Stimulated activated CD8-positive, alpha-beta memory T cell treated with anti-CD3 and anti-CD28 coated beads, Interleukin-7, amount 100 ng/mL, for 48 hours (primary cell): ENCODE data around the gene CSMD2.

ENCODE experiments used
- DNase-seq, 2 donors: peaks; one replicate each; pipeline ENCODE4 v3.0.0-alpha.2; 2020; ENCODE audit warnings: low read depth in 1 of 2; ENCODE audit errors: extremely low read depth in 1 of 2

The CSMD2 gene

DNA sequence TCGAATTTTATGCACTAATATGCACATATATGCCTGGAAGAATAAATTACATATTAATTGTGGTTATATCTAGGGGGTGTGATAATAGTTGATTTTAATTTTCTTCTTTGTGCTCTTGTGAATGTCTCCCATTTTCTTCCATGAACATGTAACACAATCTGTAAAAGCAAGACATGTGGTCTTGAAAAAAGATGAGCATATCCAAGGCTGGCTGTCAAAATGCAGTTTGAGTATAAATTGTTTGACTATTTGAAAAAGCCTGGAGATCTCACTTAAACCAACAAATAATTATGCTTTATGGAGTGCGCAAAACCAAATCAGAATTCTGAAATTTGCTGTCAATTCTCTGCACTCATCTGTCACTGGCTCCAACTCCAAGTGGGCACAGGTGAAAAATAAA lies 157.3 kb downstream of the CSMD2 start:
- no peak for DNase-seq

DNA sequence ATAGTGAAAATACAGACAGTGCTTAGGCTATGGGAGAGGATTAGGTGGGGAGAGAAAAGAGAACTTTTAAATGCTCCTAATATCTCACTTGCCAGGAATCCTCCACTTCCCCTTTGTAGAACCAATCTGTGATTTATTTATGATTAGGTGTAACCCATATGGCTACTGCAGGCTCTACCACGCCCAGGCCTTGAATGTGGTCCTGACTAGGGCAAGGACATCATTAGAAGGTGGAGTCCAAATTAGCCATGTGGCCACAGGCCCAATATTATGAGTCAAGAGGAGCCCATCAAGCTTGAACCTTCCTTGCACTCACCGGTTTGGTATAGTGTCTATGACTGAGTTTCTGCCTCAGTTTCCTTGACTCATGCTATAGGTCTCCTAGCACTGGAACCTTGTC lies 159.7 kb downstream of the CSMD2 start:
- DNase-seq = no peak

DNA sequence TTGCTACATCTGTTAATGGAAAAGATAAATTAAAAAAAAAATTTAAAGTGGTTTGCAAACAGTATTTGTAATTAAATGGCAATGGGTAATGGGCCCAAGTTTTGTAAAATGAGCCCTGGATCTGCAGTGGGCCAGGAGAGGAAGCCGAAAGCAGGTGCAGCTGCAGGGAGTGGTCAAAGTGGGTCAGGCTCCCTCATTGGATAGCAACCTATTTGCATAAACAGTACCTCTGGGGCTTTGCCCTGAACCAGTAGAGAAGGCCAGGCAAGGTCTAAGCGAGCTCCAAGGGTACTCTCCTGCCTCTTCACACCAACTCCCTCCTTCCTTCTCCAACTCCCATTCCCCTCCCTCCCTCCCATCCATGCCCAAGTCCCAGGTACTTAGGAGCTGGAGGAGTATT lies 162.2 kb downstream of the CSMD2 start:
- DNase-seq = no peak

DNA sequence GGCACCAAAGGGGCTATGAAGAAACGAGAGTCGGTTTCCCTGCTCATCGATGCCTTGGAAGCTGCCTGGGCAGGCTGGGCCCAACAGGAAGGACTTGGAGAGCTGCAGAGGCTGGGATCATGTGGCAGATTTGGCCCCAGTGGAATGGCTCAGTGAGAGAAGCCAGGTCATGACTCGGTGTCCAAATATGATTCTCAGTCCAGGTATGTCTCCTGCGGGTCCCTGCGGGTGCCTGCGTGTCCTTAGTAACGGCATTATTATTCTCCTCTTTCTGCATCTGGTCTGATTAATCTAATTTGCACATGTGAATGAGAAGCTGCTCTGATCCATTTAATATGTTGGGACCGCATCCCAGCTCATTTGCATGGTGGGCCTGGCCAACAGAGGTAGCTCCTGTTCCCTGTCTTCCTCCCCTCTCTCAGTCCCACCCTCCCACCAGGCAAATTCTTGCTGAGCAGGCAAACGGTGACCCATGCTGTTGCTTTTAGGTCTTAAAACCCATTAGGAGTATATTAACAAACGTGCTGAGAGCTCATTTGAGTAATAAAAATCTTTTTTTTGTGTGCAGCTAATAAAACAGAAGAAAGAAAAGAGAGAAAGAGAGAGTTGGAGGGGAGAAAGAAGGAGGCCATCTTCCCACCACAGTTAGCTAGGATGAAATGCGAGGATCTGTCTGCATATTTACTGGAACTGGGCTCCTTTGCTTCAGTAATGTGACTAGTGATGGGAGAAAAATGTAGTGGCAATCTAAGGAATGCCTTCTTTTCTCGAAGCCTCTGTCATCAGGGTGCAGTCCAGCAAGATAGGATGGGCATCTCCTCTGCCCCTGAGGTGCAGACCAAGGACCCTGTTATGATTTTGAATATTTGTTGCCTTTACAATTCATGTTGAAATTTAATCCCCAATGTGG lies 167.6 kb downstream of the CSMD2 start:
- DNase-seq = no peak

DNA sequence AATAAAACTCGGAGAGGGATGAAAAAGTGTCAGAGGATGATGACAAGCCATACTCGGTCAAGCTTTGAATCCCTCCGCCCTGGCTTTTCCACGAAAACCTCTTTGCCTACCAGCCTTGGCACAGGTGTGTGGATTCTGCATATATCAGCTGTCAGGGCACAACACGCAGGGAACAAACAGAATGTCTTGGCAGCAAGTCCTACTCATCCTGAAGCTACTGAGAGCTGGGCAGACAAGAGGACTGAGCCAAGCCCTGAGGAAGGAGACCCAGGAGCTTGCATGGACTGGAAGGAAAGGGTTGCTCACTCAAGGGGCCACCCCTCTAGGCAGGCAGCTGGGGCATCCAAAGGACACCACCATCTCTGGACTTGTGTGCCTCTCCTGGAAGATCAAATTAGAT lies 168.7 kb downstream of the CSMD2 start:
- no peak for DNase-seq

DNA sequence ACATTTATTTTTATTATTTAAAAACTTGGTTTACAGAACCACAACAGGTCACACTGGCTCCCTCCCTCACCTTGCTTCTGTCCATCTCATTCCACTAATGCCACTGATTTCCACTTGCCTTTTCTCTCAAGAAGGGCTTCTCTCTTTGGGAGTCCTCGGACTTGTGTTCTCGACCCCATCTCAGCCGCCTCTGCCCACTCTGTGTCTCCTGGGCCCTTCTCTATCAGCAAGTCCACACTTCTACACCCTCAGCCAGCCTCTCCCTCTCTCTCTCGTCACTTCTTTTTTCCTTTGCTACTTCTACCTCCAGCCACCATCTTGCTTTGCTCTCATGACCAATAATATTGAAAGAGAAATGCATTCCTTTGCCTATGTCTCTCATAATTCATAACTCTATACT lies 171.7 kb downstream of the CSMD2 start:
- DNase-seq = no peak

DNA sequence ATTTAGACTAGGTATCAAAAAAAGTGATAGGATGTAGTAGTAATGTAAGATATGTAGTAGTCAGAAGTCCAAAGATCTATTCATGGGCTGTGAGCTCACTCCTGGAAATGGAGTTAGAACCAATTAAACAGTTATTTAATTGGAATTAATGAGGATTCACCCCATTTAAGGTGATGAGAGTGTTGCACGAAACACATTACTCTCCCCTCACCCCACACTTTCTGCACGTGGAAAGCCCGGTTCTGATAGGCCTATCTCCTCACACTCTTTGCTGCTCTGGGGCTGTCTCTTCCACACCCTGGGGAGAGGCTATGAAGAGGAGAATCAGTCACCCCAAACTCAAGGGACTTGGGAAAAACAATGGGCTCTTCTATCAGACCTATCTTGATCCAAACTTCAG lies 174.7 kb downstream of the CSMD2 start:
- no peak for DNase-seq

DNA sequence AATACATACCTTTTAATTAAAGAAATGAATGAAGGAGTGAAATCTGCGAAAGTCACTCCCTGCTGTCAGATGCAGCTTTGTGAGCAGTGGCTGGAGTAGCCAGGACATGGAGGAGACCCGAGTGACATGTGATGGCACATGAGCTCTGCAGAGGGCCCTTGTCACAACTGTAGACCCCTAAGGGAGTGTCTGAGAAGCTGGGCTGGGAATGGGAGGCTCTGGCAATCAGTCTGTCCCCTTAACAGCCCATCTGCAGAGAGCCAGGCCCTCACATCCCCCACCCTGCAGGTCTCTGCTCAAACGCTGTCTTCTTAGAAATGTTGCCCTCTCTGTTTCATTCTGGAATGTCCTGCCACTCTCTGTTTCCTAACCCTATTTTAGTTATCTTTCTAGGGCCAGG lies 176.9 kb downstream of the CSMD2 start:
- DNase-seq = no peak

DNA sequence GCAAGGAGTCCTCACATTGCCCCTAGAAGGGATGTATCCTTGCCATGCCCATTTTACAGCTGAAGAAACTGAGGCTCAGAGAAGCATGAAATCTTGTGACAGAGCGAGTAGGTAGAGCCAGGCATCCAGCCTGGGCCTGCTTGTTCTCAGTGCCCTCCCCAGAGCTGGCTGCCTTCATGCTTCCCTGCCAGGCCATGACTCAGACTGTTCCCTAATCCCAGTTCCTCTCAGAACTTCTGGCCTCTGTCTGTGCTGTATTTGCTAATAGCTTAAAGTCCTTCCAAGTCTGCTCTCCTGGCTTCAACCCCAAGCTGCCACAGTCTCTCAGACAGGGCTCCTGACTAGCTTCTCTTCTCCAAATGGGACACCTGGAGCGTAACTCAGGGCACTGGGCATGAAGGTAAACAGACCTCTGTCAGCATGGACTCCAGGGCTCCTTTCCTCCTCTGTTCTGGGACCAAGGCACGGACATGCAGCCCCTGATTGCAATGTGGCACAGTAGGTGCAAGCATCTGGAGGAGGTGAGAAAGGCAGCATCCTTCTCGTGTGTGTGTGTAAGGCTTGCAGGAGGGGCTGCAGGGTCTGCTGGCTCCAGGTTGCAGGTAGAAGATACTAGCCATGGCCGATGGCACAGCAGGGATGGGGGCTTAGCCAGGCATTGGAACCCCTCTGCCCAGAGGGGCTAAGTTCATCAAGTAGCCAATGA lies 178.5 kb downstream of the CSMD2 start:
- no peak for DNase-seq

DNA sequence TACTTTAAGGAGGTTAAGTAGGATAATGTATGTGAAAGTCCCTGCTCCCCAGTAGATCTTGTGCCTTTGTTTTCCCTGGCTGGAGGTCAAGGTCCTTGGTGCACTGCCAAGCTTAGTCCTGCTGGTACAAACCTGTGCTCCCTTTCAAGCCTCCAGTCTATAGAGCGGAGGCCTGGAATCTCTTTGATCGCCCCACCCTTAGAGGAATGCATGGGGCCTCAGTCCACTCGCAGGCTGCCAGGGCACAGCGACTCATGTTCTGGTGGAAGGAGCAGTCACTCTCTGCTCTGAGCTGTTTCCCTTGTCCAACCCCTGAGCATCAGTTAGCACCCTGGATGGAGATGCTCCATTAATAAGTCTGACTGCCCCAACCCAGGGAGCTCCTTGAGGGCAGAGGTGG lies 179.4 kb downstream of the CSMD2 start:
- no peak for DNase-seq

DNA sequence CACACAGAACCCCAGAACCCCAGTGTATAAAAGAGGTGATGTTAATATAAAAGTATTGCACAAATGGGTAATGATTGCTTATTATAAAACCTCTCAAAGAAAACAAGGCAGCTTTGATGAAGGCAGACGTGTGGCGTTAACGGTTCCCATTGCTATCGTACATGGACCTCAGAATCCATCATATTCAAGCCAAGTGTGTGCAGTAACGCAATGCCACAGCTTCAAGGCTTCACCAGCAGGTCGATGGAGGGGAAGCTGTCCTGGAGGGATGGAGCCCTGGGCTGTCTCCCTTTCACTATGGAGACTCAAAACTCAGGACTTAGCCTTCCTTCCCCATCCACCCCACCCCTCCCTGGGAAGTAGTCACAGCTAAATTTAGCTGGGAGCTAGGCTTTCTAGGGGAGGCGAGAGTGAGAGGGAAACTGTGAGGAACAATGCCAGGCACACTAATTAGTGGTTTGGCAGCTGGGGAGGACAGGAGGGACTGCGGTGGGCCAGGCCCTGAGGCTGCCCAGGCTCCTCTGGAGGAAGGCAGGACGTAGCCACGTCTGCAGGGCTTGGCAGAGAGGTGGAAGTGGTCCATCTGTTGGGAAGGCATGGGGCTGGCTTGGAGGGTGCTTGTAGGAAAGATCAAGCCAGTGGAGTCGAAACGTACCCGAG lies 180.0 kb downstream of the CSMD2 start:
- DNase-seq = no peak

DNA sequence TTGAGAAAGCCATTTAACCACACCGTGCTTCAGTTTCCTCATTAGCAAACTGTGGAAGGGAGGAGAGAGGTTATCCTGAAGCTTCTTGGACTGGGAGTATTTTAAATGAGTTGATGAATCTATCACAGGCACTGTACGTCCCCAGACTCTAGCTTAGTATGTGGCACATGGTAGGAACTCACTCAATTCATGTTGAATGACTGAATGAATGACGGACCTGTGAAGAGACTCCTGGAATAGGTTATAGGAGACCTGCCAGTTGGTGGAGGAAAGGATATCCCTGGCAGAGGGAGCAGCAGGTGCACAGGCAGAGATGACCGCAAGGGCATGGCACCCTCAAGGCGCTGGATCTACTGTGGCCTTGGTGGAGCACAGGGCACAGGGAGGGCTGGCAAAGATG lies 182.6 kb downstream of the CSMD2 start:
- no peak for DNase-seq

DNA sequence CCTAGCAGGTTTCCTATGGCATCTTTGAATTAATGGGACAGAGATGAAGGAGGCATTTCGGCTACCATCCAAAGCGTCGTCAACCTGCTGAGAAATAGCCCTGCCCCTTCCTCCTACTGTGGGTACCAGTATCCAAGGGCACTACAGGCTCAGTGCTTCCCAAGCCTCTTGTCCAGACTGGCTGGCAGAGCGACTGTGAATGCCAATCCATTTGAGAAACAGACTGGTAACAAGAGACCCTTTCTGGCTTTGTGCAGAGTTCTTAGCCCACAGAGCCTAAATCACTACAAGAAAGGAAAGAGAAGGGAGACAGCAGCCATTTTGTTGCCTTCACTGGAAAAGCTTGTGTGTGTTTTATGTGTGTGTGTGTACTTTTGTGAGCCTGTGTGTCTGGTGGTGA lies 185.7 kb downstream of the CSMD2 start:
- DNase-seq = no peak

DNA sequence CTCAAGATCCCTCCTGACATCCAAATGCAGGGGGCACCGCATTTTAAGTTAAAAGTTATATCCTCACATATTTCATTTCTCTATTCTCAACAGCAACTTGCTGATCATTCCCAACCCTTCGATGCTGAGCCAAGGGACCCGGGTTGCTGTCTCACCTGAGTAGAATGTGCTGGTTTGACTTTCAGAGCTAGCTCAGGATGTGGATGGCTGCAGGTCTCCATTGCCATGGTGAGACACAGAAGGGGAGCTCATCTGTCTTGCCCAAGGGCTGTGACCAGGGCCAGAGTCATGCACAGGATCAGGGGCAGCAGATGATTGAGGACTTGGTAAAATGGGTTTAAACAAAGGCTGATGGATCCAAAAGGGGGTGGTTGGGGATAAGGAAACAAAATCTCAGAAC lies 189.1 kb downstream of the CSMD2 start:
- no peak for DNase-seq

DNA sequence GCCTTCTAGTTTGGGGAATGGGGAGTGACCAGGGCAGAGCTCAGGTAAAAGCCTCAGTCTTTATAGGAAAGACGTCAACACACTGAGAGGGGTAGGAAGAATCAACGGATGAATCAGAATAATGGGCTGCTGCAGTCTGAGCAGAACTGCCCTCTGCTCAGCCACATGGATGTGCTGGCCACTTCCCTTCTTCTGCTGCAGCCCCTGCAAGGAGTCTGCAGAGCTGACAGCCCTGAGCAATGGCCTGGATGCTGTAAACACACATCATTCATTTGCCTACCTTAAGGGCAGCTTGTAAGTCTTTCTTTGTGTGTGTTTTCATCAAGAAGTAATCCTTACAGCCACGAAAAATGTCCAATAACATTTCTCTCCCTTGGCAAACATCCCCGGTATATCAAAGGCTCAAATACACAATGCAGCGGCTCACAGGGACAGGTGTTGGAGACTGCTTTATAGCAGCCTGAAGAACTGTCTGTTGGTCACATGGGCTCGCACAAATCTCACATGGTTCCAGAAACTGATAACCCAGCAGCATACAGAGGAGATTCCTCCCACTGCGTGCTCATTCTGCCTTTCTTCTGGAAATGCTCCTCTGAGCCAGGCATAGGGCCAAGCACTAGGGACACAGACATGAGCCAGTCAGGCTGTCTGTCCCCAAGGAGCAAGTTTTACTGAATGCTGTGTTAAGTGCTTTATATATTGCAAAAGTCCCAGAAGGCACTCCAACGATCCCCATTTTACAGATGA lies 191.1 kb downstream of the CSMD2 start:
- no peak for DNase-seq

DNA sequence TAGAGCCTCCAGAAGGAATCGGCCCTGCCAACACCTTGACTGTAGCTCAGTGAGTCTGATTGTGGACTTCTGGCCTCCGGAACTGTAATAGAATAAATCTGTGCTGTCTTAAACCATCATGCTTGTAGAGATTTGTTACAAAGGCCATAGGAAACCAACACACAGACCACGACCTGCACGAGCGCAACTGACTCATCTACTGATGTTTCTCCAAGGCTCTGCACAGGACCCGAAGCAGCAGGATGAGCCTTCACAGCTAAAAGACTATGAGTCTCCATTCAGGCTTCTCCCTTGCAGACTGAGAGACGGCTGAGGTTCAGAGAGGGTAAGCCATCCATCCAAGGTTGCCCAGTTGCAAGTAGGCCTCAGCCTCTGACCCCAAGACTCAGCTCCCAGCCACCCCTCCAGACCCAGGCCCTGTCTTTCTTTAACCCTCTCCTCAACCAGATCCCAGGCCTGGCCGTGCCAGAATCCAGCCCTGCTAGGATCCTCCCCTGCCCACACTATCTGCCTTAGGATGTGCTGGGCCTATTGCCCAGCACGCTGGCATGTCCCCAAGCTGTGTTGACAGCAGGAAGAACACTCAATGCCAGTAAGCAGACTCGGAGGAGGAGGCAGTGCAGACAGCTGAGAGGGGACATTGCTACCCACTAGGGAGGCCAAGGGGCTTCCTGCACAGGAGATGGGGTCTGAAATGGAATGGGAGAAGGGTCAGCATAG lies 192.2 kb downstream of the CSMD2 start:
- no peak for DNase-seq

DNA sequence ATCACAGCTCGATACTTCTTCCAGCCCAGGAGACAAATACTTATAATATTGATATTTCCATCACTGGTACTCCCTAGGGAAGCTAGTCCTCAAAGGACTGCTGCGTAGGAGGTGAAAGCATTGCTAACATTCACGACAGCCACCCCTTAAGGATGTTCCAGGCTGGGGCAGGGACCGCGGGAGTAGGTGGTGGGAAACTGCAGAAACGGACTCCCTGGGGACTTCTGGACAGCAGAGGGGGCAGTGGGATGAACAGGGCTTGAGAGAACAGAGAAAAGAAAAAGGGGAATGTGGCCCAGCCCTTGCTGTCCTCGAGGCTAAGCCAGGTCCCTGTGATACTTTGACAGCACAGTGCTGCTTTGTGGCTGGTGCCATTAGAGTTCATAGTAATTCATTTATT lies 193.1 kb downstream of the CSMD2 start:
- DNase-seq = no peak

DNA sequence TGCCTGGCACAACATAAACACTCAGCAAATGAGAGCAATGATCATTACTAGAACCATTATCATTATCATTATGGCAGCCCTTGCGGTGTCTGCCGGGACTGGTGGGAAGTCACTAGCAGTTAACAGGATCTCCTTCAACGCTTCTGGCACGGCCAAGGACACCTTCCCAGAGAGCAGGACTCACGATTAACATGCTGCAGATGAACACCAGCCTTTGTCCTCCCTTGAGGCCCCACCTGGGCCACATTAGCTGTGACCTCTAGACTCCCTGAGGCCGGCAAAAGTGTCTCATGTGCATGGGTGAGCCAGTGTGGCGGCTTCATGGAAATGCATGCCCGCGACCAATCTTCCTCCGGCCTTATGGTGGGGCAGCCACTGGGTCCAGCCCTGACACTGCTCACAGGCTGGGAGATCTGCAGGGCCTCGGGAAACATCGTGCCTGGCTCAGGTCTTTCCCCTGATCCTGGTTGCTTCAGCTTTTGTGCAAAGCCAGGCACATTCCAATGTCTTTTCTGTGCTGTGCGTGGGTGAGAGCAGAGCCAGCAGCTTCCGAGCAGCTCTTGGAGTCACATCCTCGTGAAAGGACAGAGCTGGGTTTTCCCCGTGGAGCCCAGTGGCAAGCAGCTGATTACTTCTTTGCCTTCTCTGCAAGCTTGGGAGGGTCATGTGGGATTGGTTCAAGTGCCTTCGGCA lies 193.9 kb downstream of the CSMD2 start:
- DNase-seq = no peak

DNA sequence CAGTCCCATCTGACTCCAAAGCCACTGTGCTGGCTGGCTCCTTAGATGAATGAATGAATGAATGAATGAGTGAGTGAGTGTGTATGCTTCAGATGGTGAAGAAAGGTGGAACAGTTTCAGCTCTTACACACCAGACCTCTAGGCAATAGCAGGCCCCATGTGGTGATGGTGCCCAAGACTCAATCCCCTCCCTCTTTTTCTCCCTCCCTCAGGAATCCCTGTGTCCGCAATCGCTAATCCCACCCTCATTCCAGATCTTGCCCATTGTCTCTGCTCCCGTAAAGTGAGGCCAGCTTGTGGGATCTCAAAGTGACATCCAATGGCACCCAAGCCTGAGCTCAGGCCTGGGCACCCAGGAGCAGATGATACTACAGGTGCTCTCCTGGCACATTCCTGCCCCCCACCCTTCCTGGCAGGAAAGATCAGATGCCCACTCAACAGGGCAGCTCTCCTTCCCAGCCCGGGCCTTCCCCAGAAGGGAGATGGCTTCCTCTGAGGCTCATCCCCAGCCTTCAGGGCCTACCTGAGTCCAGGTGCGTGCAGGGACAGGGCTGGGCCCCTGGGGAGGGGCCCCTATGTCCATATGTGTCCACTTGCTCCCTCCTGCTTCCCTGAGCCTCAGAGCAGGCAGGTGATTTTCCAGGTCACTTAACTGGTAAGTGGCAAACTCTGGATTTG lies 194.7 kb downstream of the CSMD2 start:
- DNase-seq = no peak
